BJ (cell line): ENCODE measurements around the gene CHSY1. TPM values are rescaled to one million over a fixed set of nuclear protein-coding genes. Genes with fewer than 3 reads are reported as not detected.

Experiments
- CTCF ChIA-PET: fragments of 350-600 bp; formaldehyde crosslinking; extraction: SDS; loops from one replicate; lab custom pipeline; 2021; ENCODE audit warnings: antibody characterized with exemption, inconsistent platforms; lab: Yijun Ruan, JAX
- POLR2A ChIA-PET: fragments of 300-600 bp; sonication (Branson Sonifier 250); formaldehyde crosslinking; extraction: SDS; loops from one replicate; lab custom pipeline; 2021; ENCODE audit warnings: antibody characterized with exemption; lab: Charles Lee
- DNase-seq: peaks from one replicate; pipeline ENCODE4 v3.0.0-alpha.2; 2011; ENCODE audit warnings: low read depth
- H3K27me3 ChIP-seq: 2 replicates; pipeline ENCODE4 v1.6.0; 2011; ENCODE audit warnings: low read length; ENCODE audit not compliant: control insufficient read depth, insufficient read depth
- H3K36me3 ChIP-seq: 2 replicates; pipeline ENCODE4 v1.5.1; 2011; ENCODE audit warnings: low read length; ENCODE audit not compliant: control insufficient read depth, insufficient read depth
- H3K4me3 ChIP-seq: 2 replicates; pipeline ENCODE4 v1.5.1; 2011; ENCODE audit warnings: low read depth, mild to moderate bottlenecking, control low read depth, low read length
- CTCF ChIP-seq: IDR thresholded peaks from 2 replicates; pipeline ENCODE4 v1.5.1; 2011; ENCODE audit warnings: low read depth, mild to moderate bottlenecking, control low read depth, inconsistent platforms, low read length, moderate library complexity; ENCODE audit not compliant: insufficient read depth
- polyA plus RNA-seq: library from polyadenylated mRNA; depleted of rRNA; stranded (reverse); fragments of >200 nt; gene quantifications from 2 replicates; pipeline ENCODE4 v1.2.3, GENCODE V29; 2011

The CHSY1 gene
- polyA plus RNA-seq, 1 experiment = 17.7 TPM

DNA sequence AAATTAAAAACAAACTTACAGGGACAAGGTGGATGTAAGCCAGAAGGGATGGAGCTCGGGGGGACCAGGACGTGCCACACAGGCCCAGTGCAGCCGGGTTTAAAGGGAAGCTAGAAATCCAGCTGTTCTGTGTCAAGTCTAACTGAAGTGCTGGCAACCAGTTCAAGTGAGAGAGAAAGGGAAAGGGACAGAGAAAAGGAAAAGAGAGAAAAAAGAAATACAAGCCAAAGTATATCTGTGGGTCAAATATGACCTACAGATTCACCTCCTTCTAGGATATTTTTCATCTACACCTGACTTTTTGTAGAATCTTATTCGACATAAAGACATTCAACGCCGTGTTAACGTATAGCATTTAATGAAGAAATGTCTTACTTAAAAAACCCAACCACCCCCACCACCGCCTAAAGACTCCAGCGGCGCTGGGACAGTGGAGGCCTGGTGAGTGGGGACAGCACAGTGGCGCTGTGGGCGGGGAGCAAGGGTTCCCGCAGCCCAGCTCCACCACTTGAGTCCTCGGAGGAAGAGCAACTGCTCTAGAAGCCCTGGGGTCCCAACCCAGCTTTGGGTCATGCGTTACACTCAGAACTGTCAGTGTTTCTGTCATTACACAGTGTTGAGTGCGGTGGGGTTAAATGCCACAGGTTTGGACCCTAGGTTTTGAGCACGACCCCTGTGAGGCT, 62.3 kb downstream of the CHSY1 start:
- H3K4me3 ChIP-seq = no peak overlapping the region
- DNase-seq = no peak
- CTCF ChIA-PET = interaction anchor here (0.6 to 1.4 kb wide), 3 partner anchors 68 to 173 kb away, joined by 3 to 5 read pairs (median 3); no protein-coding TSS in a partner anchor
- H3K27me3 ChIP-seq = no peaks in the 10 kb centered on the region
- TF ChIP-seq CTCF = no peak
- H3K36me3 ChIP-seq = no peaks in the 10 kb centered on the region; the same call in 1 of the 2 replicates
- POLR2A ChIA-PET = interaction anchor here (1.4 kb wide), 1 partner anchor 12 kb away, joined by 3 read pairs; no protein-coding TSS in a partner anchor

DNA sequence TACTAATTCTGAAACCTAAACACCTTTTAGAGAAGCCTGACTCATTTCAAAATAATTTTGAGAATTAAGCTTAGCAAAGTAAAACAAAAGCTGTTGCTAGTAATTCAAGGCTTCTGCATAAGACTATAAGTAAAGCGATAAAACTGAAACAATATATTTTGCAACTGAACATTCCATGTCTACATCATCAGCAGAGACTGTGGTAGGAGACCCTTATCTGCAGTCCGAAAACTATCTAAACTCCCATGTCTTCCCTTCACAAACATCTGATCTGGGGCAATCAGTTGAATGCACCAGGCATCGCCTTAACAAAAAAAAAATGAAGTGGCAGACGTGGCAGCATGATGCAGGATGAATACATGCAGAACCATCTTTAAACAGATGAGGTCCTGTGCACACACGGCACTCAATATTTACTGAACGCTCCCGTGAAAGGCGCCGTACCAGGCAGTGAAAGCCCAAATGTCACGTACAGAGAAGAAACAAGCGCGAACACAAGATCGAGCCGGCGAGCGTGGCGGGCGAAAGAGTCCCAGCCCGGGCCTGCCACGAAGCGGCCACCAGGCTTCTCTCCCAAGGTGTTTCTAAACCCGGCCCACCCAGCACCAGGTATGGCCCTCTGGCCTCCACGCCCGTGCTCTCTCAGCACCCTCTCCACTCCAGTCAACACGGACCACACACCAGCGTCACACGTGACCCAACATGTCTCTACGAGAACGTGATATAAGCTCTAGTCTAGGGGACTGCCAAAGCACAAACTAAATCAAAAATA, 63.0 kb downstream of the CHSY1 start:
- no peak for DNase-seq
- no peaks in the 10 kb centered on the region; the same call in 1 of the 2 replicates for H3K36me3 ChIP-seq
- POLR2A ChIA-PET = interaction anchor here (0.6 to 1.5 kb wide), 4 partner anchors 10 to 346 kb away, joined by 3 to 9 read pairs (median 4); partner anchors contain the start of gene CHSY1
- H3K27me3 ChIP-seq = no peaks in the 10 kb centered on the region
- CTCF ChIA-PET = interaction anchor here (0.6 to 1.4 kb wide), 5 partner anchors 61 to 173 kb away, joined by 3 to 5 read pairs (median 3); partner anchors contain the start of gene CHSY1
- H3K4me3 ChIP-seq = peak overlapping the region; percentile 28
- TF ChIP-seq CTCF = no peak

GRCh38 chr15:101187820-101188636, 63.8 kb downstream of the CHSY1 start:
- POLR2A ChIA-PET = interaction anchor here (0.6 to 1.5 kb wide), 4 partner anchors 11 to 345 kb away, joined by 3 to 9 read pairs (median 4); partner anchors contain the start of gene CHSY1
- H3K4me3 ChIP-seq = peak overlapping the region; percentile 13
- peak; percentile 77 for DNase-seq
- peaks cover 1% of the 10 kb centered on the region; the same call in 1 of the 2 replicates for H3K36me3 ChIP-seq
- H3K27me3 ChIP-seq = no peaks in the 10 kb centered on the region
- TF ChIP-seq CTCF = no peak
- CTCF ChIA-PET = interaction anchor here (0.9 to 1.3 kb wide), 3 partner anchors 60 to 172 kb away, joined by 3 to 5 read pairs (median 3); partner anchors contain the start of gene CHSY1

DNA sequence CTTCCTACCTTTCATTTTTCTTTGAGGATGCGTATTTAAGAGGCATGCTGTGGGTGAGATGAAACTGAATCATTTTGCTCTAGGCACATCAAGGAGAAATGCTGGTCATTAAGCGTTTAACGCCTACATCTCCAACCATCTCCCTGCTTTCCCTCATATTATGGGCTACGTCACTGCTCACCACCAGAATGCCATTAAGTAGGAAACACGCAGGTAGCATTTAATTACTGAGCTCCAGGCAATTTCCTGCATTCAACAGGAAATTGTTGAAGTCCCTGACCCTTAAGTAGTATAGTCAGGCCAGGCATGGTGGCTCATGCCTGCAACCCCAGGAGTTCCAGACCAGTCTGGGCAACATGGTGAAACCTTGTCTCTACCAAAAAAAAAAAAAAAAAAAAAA, 66.1 kb downstream of the CHSY1 start:
- H3K27me3 ChIP-seq = no peaks in the 10 kb centered on the region
- peaks cover 1% of the 10 kb centered on the region; the same call in 1 of the 2 replicates for H3K36me3 ChIP-seq
- no peak overlapping the region for H3K4me3 ChIP-seq
- ChIA-PET CTCF (interaction anchor here (1.0 kb wide), 1 partner anchor 25 kb away, joined by 3 read pairs; no protein-coding TSS in a partner anchor), POLR2A (no interaction called here)
- no peak for DNase-seq
- TF ChIP-seq CTCF = no peak
